ENCODE measurements around the gene BICRA. TPM values are rescaled to one million over a fixed set of nuclear protein-coding genes. Genes with fewer than 3 reads are reported as not detected.
A peak's percentile ranks its signal among the peaks of the same experiment; 100 is the strongest.

Gene BICRA
- total RNA-seq, 4 donors from 2014 or later: 8.4 to 35.2 (median 28.7) TPM

DNA sequence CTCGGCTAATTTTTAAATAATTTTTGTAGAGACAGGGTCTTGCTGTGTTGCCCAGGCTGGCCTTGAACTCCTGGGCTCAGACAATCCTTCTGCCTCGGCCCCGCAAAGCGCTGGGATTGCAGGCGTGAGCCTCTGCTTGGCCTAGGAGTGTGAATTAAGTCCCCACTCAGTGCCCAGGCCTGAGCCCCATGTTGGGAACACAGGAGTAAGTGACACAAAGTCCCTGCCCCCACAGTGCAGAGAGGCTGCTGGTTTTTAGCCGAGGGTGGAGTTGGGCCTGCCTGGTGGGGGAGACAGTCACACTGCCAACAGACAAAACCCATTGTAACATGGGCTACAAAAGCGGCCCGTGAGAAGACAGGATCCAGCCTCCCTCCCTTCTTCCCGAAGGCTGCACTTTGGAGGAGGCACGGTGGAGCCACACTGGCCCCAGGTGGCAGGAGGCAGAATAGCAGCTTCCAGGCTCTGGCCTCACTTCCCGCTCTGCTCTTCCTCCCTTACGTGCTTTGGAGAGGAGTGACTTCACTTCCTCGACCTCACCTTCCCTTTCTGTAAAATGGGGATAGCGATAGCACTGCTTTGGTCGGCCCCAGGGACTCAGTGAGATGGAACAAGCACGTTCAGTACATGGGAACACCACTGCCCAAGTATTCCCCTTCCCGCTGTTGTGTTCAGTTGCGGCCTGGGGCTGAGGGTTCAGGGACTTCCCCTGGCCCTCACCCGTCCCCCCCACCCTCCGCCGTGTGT lies 89.1 kb downstream of the BICRA start:
- in situ Hi-C loops (cut with MboI; ENCODE audit: low sequenced_read_pairs in 4 of 4): loop anchor here in 3 of 4 donors (5.0 to 10.0 kb wide), 4 partner anchors 93 to 183 kb away; partner anchors contain the start of genes BICRA (in 1 of the 3) and NAPA (in 1 of the 3)
- no peak overlapping the region for H3K4me3 ChIP-seq
- no peaks in the 10 kb centered on the region for H3K27me3 ChIP-seq
- peak overlapping the region; percentile 78 to 85 (median 80) for H3K27ac ChIP-seq
- peaks cover 0 to 53% of the 10 kb centered on the region in 2 donors for H3K36me3 ChIP-seq
- DNase-seq (peak; percentile 64 to 80), ATAC-seq (peak; percentile 74 to 91)
- TF ChIP-seq, protein P1, sequence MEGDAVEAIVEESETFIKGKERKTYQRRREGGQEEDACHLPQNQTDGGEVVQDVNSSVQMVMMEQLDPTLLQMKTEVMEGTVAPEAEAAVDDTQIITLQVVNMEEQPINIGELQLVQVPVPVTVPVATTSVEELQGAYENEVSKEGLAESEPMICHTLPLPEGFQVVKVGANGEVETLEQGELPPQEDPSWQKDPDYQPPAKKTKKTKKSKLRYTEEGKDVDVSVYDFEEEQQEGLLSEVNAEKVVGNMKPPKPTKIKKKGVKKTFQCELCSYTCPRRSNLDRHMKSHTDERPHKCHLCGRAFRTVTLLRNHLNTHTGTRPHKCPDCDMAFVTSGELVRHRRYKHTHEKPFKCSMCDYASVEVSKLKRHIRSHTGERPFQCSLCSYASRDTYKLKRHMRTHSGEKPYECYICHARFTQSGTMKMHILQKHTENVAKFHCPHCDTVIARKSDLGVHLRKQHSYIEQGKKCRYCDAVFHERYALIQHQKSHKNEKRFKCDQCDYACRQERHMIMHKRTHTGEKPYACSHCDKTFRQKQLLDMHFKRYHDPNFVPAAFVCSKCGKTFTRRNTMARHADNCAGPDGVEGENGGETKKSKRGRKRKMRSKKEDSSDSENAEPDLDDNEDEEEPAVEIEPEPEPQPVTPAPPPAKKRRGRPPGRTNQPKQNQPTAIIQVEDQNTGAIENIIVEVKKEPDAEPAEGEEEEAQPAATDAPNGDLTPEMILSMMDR (IDR thresholded peaks at IDR 0.05 in 4 of 5, conservative IDR thresholded peaks at IDR 0.05 in 1 of 5): peak; percentile 96 to 98 (median 98)
- TF ChIP-seq POLR2A (IDR thresholded peaks at IDR 0.05): no peak
- H3K4me1 ChIP-seq: peaks cover 4% of the 10 kb centered on the region in 2 donors
- intact Hi-C loops (cut with DNase I; ENCODE audit: low total_unique reads): loop anchor here (1.0 to 10.0 kb wide), 7 partner anchors 45 to 423 kb away; partner anchors contain the start of genes DHX34, INAFM1 and NAPA
- no peaks in the 10 kb centered on the region for H3K9me3 ChIP-seq

DNA sequence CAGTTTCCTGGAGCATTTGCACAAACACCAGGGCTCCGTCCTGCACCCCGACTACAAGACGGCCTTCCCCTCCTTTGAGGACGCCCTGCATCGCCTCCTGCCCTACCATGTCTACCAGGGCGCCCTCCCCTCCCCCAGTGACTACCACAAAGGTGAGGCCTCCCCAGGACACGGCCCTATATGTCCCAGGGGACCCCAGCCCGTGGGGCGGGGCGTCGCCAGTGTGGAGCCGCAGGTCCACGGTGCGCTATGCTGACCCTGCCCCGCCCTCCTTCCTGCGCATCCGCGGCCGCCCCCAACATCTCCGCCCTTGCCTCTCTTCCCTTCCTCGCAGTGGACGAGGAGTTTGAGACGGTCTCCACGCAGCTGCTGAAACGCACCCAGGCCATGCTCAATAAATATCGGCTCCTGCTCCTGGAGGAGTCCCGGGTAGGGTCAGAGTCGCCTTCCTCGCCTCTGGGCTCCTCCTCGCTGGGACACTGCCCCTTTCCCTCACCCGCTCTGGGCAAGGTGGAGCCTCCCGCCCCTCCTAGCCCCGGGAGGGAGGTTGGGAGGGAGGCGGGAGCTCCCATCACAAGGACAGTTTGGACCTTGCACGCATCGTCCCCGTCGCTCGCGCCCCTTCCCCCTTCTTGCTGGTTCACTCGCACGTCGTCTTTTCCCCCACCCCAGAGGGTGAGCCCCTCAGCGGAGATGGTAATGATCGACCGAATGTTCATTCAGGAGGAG lies 89.9 kb downstream of the BICRA start:
- peaks cover 4% of the 10 kb centered on the region in 2 donors for H3K4me1 ChIP-seq
- H3K4me3 ChIP-seq: no peak overlapping the region
- in situ Hi-C loops (cut with MboI; ENCODE audit: low sequenced_read_pairs in 4 of 4) (loop anchor here in 3 of 4 donors (5.0 to 10.0 kb wide), 4 partner anchors 94 to 184 kb away; partner anchors contain the start of genes BICRA (in 1 of the 3) and NAPA (in 1 of the 3)), intact Hi-C loops (cut with DNase I; ENCODE audit: low total_unique reads) (loop anchor here (1.0 to 10.0 kb wide), 7 partner anchors 45 to 424 kb away; partner anchors contain the start of genes DHX34, INAFM1 and NAPA)
- no peaks in the 10 kb centered on the region for H3K27me3 ChIP-seq
- TF ChIP-seq, protein P1 (IDR thresholded peaks at IDR 0.05 in 4 of 5, conservative IDR thresholded peaks at IDR 0.05 in 1 of 5): no peak
- TF ChIP-seq POLR2A (IDR thresholded peaks at IDR 0.05): no peak
- no peak for ATAC-seq
- peaks cover 0 to 60% of the 10 kb centered on the region in 2 donors for H3K36me3 ChIP-seq
- no peaks in the 10 kb centered on the region for H3K9me3 ChIP-seq
- DNase-seq: no peak
- peak overlapping the region; percentile 6 to 85 (median 58) for H3K27ac ChIP-seq

DNA sequence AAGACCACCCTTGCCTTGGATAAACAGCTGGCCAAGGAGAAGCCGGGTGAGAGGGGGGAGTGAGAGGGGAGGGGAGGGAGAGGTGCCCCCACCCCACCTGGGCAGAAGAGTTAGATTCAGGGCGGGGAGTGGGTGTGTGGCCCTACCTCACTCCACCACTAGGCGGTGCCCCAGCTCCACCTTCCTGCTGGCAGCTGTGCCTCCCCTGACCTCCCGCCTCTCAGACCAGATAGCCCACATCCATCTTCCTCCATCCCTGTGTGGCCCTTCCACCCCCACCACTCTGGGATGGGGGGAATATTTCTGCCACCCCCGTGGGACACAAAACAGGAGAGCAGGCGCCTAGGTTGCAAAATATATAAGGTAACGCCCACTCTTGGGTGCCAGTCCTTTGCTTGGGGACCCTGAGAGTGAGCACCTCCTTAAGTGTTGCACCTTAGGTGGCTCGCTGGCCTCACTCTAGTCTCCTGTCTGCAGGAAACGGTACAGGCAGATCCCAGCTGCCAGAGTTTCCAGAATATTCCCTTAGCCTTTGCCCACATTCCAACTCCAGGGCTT lies 90.5 kb downstream of the BICRA start:
- DNase-seq (peak in 1 of 2 donors; percentile 48), ATAC-seq (no peak)
- H3K4me3 ChIP-seq: no peak overlapping the region
- no peaks in the 10 kb centered on the region for H3K9me3 ChIP-seq
- intact Hi-C loops (cut with DNase I; ENCODE audit: low total_unique reads) (loop anchor here (2.0 to 10.0 kb wide), 4 partner anchors 185 to 425 kb away; partner anchors contain the start of genes DHX34, INAFM1 and NAPA), in situ Hi-C loops (cut with MboI; ENCODE audit: low sequenced_read_pairs in 4 of 4) (loop anchor here in 3 of 4 donors (5.0 to 10.0 kb wide), 4 partner anchors 95 to 185 kb away; partner anchors contain the start of genes BICRA (in 1 of the 3) and NAPA (in 1 of the 3))
- peaks cover 4% of the 10 kb centered on the region in 2 donors for H3K4me1 ChIP-seq
- no peaks in the 10 kb centered on the region for H3K27me3 ChIP-seq
- TF ChIP-seq, protein P1 (IDR thresholded peaks at IDR 0.05 in 4 of 5, conservative IDR thresholded peaks at IDR 0.05 in 1 of 5): peak; percentile 32 to 80 (median 72)
- no peak for TF ChIP-seq POLR2A (IDR thresholded peaks at IDR 0.05)
- H3K36me3 ChIP-seq: peaks cover 0 to 64% of the 10 kb centered on the region in 2 donors
- no peak overlapping the region for H3K27ac ChIP-seq

DNA sequence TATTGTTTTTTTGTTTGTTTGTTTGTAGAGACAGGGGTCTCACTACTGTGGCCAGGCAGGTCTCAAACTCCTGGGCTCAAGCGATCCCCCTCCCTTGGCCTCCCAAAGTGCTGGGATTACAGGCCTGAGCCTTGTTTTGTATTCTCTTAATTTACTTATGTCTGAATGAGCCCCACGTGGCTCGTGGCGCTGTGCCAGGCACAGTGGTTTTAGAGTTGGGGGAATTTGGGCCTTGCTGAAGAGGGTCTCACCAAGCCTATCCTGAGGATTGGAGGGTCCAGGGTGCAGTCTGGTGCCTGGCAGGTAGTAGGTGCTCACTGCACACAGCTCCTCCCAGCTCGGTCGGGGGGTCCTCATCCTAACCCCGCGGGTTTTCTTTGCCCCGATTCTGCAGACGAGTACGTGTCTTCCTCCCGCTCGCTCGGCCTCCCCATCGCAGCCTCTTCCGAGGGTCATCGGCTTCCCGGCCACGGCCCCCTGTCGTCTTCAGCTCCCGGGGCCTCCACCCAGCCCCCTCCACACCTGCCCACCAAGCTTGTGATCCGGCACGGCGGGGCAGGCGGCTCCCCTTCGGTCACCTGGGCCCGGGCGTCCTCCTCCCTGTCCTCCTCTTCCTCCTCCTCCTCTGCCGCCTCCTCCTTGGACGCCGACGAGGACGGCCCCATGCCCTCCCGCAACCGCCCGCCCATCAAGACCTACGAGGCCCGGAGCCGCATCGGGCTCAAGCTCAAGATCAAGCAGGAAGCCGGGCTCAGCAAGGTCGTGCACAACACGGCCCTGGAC lies 92.2 kb downstream of the BICRA start:
- Histone ChIP-seq H3K4me1 (peaks cover 4% of the 10 kb centered on the region in 2 donors), H3K4me3 (no peak overlapping the region), H3K36me3 (peaks cover 0 to 57% of the 10 kb centered on the region in 2 donors), H3K27me3 (no peaks in the 10 kb centered on the region), H3K9me3 (no peaks in the 10 kb centered on the region), H3K27ac (no peak overlapping the region)
- DNase-seq: no peak
- ATAC-seq: no peak
- intact Hi-C loops (cut with DNase I; ENCODE audit: low total_unique reads): no loop called here
- TF ChIP-seq POLR2A (IDR thresholded peaks at IDR 0.05): no peak
- TF ChIP-seq, protein P1 (IDR thresholded peaks at IDR 0.05 in 4 of 5, conservative IDR thresholded peaks at IDR 0.05 in 1 of 5): peak in 1 of 5 experiments; percentile 9
- in situ Hi-C loops (cut with MboI; ENCODE audit: low sequenced_read_pairs in 4 of 4): loop anchor here in 2 of 4 donors (10.0 kb wide), 2 partner anchors 106 to 186 kb away; partner anchors contain the start of gene NAPA (in 1 of the 2)

Measured in gastrocnemius medialis (tissue), 4 donors.